Measurements from ENCODE around the gene GABRG2.

The GABRG2 gene

GRCh38 chr5:162119801-162120200 lies 52.2 kb downstream of the GABRG2 start:
- TF ChIP-seq CTCF (IDR thresholded peaks at IDR 0.05; ENCODE audit: borderline replicate concordance, insufficient read depth, low read depth, low read length): no peak
- no peak overlapping the region for H3K4me3 ChIP-seq (ENCODE audit: low read depth, low read length)

GRCh38 chr5:162128117-162128516 lies 60.5 kb downstream of the GABRG2 start:
- H3K4me3 ChIP-seq (ENCODE audit: low read depth, low read length): no peak overlapping the region
- no peak for TF ChIP-seq CTCF (IDR thresholded peaks at IDR 0.05; ENCODE audit: borderline replicate concordance, insufficient read depth, low read depth, low read length)

GRCh38 chr5:162132348-162132747 lies 64.8 kb downstream of the GABRG2 start:
- TF ChIP-seq CTCF (IDR thresholded peaks at IDR 0.05; ENCODE audit: borderline replicate concordance, insufficient read depth, low read depth, low read length): no peak
- H3K4me3 ChIP-seq (ENCODE audit: low read depth, low read length): no peak overlapping the region

GRCh38 chr5:162139190-162139589 lies 71.6 kb downstream of the GABRG2 start:
- TF ChIP-seq CTCF (IDR thresholded peaks at IDR 0.05; ENCODE audit: borderline replicate concordance, insufficient read depth, low read depth, low read length): no peak
- no peak overlapping the region for H3K4me3 ChIP-seq (ENCODE audit: low read depth, low read length)

GRCh38 chr5:162154242-162154641 lies 86.7 kb downstream of the GABRG2 start:
- TF ChIP-seq CTCF (IDR thresholded peaks at IDR 0.05; ENCODE audit: borderline replicate concordance, insufficient read depth, low read depth, low read length): no peak
- H3K4me3 ChIP-seq (ENCODE audit: low read depth, low read length): no peak overlapping the region

GRCh38 chr5:162160401-162160800 lies 92.8 kb downstream of the GABRG2 start:
- no peak overlapping the region for H3K4me3 ChIP-seq (ENCODE audit: low read depth, low read length)
- TF ChIP-seq CTCF (IDR thresholded peaks at IDR 0.05; ENCODE audit: borderline replicate concordance, insufficient read depth, low read depth, low read length): no peak

- no peak overlapping the region for H3K4me3 ChIP-seq (ENCODE audit: low read depth, low read length)
- TF ChIP-seq CTCF (IDR thresholded peaks at IDR 0.05; ENCODE audit: borderline replicate concordance, insufficient read depth, low read depth, low read length): no peak
These were observed 96.1 kb downstream of the GABRG2 start for GRCh38 chr5:162163663-162164062.

Measured in GM12875 (cell line).